A549 (cell line): ENCODE results near the gene APOD. TPM values are rescaled to one million over a fixed set of nuclear protein-coding genes. Genes with fewer than 3 reads are reported as not detected.

Experiments used
- ATAC-seq, 2 experiments: fragments of 200-7000 bp in 1 of 2; fragments of >200 bp in 1 of 2; cut with Nextera tagmentation in 1 of 2; cut with Tn5 transposase in 1 of 2; 3 replicates each; pipeline versions ENCODE4 v1.8.0 to v1.9.1; 2018 to 2020; ENCODE audit warnings: mild to moderate bottlenecking in 1 of 2, moderate library complexity in 1 of 2
- CTCF ChIA-PET: fragments of 300-600 bp; sonication (Branson Sonifier 250); formaldehyde crosslinking; extraction: SDS; loops from one replicate; lab custom pipeline; 2021; ENCODE audit warnings: antibody characterized with exemption, inconsistent platforms; lab: Yijun Ruan, JAX
- POLR2A ChIA-PET: fragments of 350-600 bp; formaldehyde crosslinking; extraction: SDS; loops from one replicate; lab custom pipeline; 2021; ENCODE audit warnings: antibody characterized with exemption, inconsistent platforms; lab: Yijun Ruan, JAX
- DNase-seq, 2 experiments: peaks; one replicate each; pipeline versions ENCODE4 v3.0.0 to v3.0.0-alpha.2; 2011 to 2016; ENCODE audit warnings: low read depth in 1 of 2, low spot score in 1 of 2
- FAIRE-seq: peaks from 2 replicates; lab custom pipeline; 2011; peaks lifted over from hg19 to GRCh38; lab: Jason Lieb, UNC
- H3K27ac ChIP-seq, 2 experiments: fragments of >200 bp; sonication (Bioruptor Twin); formaldehyde crosslinking; 3 replicates each; pipeline ENCODE4 v1.5.1; 2016 to 2017
- H3K4me1 ChIP-seq: fragments of >200 bp; sonication (Bioruptor Twin); formaldehyde crosslinking; 3 replicates; pipeline ENCODE4 v1.6.1; 2016
- H3K4me2 ChIP-seq: fragments of >200 bp; sonication (Bioruptor Twin); formaldehyde crosslinking; 3 replicates; pipeline ENCODE4 v1.6.1; 2016
- H3K4me3 ChIP-seq: fragments of >200 bp; sonication (Bioruptor Twin); formaldehyde crosslinking; 3 replicates; pipeline ENCODE4 v1.5.1; 2016
- H3K9me3 ChIP-seq: fragments of >200 bp; sonication (Bioruptor Twin); formaldehyde crosslinking; 3 replicates; pipeline ENCODE4 v1.6.1; 2016
- BCL3 ChIP-seq: fragments of >200 bp; sonication (Bioruptor Twin); formaldehyde crosslinking; IDR thresholded peaks from 3 replicates; pipeline ENCODE4 v1.6.1; 2016
- CHD2 ChIP-seq: fragments of 150-350 bp; IDR thresholded peaks from 2 replicates; pipeline ENCODE4 v1.6.1; 2014; ENCODE audit warnings: low read length; ENCODE audit not compliant: partially characterized antibody
- CHD4 ChIP-seq: fragments of 200-600 bp; sonication (generic); IDR thresholded peaks from 2 replicates; pipeline ENCODE4 v1.6.1; 2016; ENCODE audit warnings: antibody characterized with exemption, mild to moderate bottlenecking, borderline replicate concordance
- CTCF ChIP-seq: fragments of >200 bp; sonication (Bioruptor Twin); formaldehyde crosslinking; IDR thresholded peaks from 3 replicates; pipeline ENCODE4 v1.5.1; 2016
- E2F6 ChIP-seq: IDR thresholded peaks from 2 replicates; pipeline ENCODE4 v1.6.1; 2012; ENCODE audit warnings: low read depth, borderline replicate concordance
- ESRRA ChIP-seq: fragments of 150-350 bp; IDR thresholded peaks from 2 replicates; pipeline ENCODE4 v1.6.1; 2014; ENCODE audit warnings: mild to moderate bottlenecking, low read length, borderline replicate concordance
- FOSB ChIP-seq: fragments of 250-450 bp; sonication (Bioruptor Pico); IDR thresholded peaks from 2 replicates; pipeline ENCODE4 v1.5.0; 2020; ENCODE audit warnings: mild to moderate bottlenecking, moderate library complexity
- GATA3 ChIP-seq: IDR thresholded peaks from 2 replicates; pipeline ENCODE4 v1.6.1; 2012; ENCODE audit warnings: borderline replicate concordance
- HES2 ChIP-seq: fragments of >200 bp; sonication (Bioruptor Twin); formaldehyde crosslinking; IDR thresholded peaks from 2 replicates; pipeline ENCODE4 v1.6.1; 2016
- HOXB13 ChIP-seq: fragments of 250-450 bp; sonication (Bioruptor Pico); IDR thresholded peaks from 2 replicates; pipeline ENCODE4 v1.5.0; 2020; ENCODE audit warnings: low read depth, mild to moderate bottlenecking, moderate library complexity
- JUN ChIP-seq, 2 experiments: fragments of >200 bp; sonication (Bioruptor Twin); formaldehyde crosslinking; IDR thresholded peaks; 2 replicates in 1 of 2; 3 replicates in 1 of 2; pipeline ENCODE4 v1.6.1; 2016 to 2017
- KDM5A ChIP-seq: fragments of 200-600 bp; sonication (generic); IDR thresholded peaks from 2 replicates; pipeline ENCODE4 v1.6.1; 2016; ENCODE audit warnings: antibody characterized with exemption, mild to moderate bottlenecking
- MAX ChIP-seq: IDR thresholded peaks from 2 replicates; pipeline ENCODE4 v1.6.1; 2012
- NPAS2 ChIP-seq: fragments of 250-450 bp; sonication (Bioruptor Pico); IDR thresholded peaks from 2 replicates; pipeline ENCODE4 v1.8.0; 2022; ENCODE audit warnings: mild to moderate bottlenecking, moderate library complexity, borderline replicate concordance
- PHF8 ChIP-seq: fragments of 200-600 bp; sonication (generic); IDR thresholded peaks from 2 replicates; pipeline ENCODE4 v1.6.1; 2016; ENCODE audit warnings: low read depth, mild to moderate bottlenecking, antibody characterized with exemption, moderate library complexity, borderline replicate concordance
- RARB ChIP-seq: fragments of 250-450 bp; sonication (Bioruptor Pico); IDR thresholded peaks from 2 replicates; pipeline ENCODE4 v1.8.0; 2021; ENCODE audit warnings: mild to moderate bottlenecking, moderate library complexity
- TFCP2L1 ChIP-seq: fragments of 250-450 bp; sonication (Bioruptor Pico); IDR thresholded peaks from 2 replicates; pipeline ENCODE4 v1.5.0; 2021; ENCODE audit warnings: mild to moderate bottlenecking
- WGBS: methylation state at CpG from one replicate; pipeline ENCODE4 v1.1.6; 2017; ENCODE audit errors: missing lambda C conversion rate; 5-methylcytosine and 5-hydroxymethylcytosine counted together
- polyA plus RNA-seq, 4 experiments: library from polyadenylated mRNA; depleted of rRNA in 3 of 4; stranded (reverse); fragments of >200 nt; fragmentation: RNase III in 1 of 4; extraction: RNeasy Plus Mini Kit Qiagen cat#74134 plus additional on column Dnase treatment in 1 of 4; gene quantifications; 2 replicates in 3 of 4; 3 replicates in 1 of 4; pipeline ENCODE4 v1.2.3, GENCODE V29; 2011 to 2017
- TF ChIP-seq, protein P1 (sequence below): fragments of 200-600 bp; sonication (generic); IDR thresholded peaks from 2 replicates; pipeline ENCODE4 v1.6.1; 2016; ENCODE audit warnings: antibody characterized with exemption, mild to moderate bottlenecking, moderate library complexity
- TF ChIP-seq, protein P2 (sequence below): IDR thresholded peaks from 2 replicates; pipeline ENCODE4 v1.6.1; 2012

Gene APOD
- polyA plus RNA-seq, 2 of the 4 experiments (the other 2 are of a cell fraction), result 0.15 to 2.8 TPM

- 73% methylated on average over 10 of the region's 12 CpGs for WGBS
- H3K4me1 ChIP-seq, result peaks cover 10% of the 10 kb centered on the region; the same call in 2 of the 3 replicates
- no peak for FAIRE-seq
- no peak overlapping the region for H3K27ac ChIP-seq
- ChIA-PET POLR2A (no interaction called here), CTCF (no interaction called here)
- H3K4me2 ChIP-seq, result no peak overlapping the region
- TF ChIP-seq HOXB13 (no peak), KDM5A (no peak), CHD2 (no peak), JUN (IDR thresholded peaks at IDR 0.05) (no peak), RARB (CRISPR knock-in tag) (no peak), MAX (no peak), ESRRA (no peak), GATA3 (no peak), CTCF (no peak), HES2 (no peak), NPAS2 (CRISPR knock-in tag) (no peak), CHD4 (no peak), TFCP2L1 (CRISPR knock-in tag) (no peak), FOSB (CRISPR knock-in tag) (no peak), BCL3 (no peak), E2F6 (no peak), PHF8 (no peak)
- TF ChIP-seq, protein P1, sequence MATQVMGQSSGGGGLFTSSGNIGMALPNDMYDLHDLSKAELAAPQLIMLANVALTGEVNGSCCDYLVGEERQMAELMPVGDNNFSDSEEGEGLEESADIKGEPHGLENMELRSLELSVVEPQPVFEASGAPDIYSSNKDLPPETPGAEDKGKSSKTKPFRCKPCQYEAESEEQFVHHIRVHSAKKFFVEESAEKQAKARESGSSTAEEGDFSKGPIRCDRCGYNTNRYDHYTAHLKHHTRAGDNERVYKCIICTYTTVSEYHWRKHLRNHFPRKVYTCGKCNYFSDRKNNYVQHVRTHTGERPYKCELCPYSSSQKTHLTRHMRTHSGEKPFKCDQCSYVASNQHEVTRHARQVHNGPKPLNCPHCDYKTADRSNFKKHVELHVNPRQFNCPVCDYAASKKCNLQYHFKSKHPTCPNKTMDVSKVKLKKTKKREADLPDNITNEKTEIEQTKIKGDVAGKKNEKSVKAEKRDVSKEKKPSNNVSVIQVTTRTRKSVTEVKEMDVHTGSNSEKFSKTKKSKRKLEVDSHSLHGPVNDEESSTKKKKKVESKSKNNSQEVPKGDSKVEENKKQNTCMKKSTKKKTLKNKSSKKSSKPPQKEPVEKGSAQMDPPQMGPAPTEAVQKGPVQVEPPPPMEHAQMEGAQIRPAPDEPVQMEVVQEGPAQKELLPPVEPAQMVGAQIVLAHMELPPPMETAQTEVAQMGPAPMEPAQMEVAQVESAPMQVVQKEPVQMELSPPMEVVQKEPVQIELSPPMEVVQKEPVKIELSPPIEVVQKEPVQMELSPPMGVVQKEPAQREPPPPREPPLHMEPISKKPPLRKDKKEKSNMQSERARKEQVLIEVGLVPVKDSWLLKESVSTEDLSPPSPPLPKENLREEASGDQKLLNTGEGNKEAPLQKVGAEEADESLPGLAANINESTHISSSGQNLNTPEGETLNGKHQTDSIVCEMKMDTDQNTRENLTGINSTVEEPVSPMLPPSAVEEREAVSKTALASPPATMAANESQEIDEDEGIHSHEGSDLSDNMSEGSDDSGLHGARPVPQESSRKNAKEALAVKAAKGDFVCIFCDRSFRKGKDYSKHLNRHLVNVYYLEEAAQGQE, result no peak
- TF ChIP-seq, protein P2, sequence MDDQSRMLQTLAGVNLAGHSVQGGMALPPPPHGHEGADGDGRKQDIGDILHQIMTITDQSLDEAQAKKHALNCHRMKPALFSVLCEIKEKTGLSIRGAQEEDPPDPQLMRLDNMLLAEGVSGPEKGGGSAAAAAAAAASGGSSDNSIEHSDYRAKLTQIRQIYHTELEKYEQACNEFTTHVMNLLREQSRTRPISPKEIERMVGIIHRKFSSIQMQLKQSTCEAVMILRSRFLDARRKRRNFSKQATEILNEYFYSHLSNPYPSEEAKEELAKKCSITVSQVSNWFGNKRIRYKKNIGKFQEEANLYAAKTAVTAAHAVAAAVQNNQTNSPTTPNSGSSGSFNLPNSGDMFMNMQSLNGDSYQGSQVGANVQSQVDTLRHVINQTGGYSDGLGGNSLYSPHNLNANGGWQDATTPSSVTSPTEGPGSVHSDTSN, result no peak
- no peaks in the 10 kb centered on the region for H3K9me3 ChIP-seq
- no peak for ATAC-seq
- no peak for DNase-seq
- no peak overlapping the region for H3K4me3 ChIP-seq
Observed at GRCh38 chr3:195579281-195579680, 4.5 kb downstream of the APOD start.
